Thyroid gland (tissue), 4 donors: ENCODE data around the gene DHX34.

Source experiments
- POLR2A ChIP-seq, 2 donors: fragments of 450-650 bp; IDR thresholded peaks; one replicate each; pipeline ENCODE4 v1.6.1; 2017; ENCODE audit warnings: antibody characterized with exemption in 2 of 2, mild to moderate bottlenecking in 2 of 2, moderate library complexity in 1 of 2
- TF ChIP-seq, protein P1 (sequence below), 6 experiments: fragments of 200-600 bp in 3 of 6; fragments of 450-650 bp in 3 of 6; sonication (generic) in 3 of 6; IDR thresholded peaks; one replicate each; pipeline ENCODE4 v1.5.1; 2016 to 2019; ENCODE audit warnings: antibody characterized with exemption in 6 of 6, mild to moderate bottlenecking in 2 of 6, inconsistent platforms in 1 of 6, moderate library complexity in 1 of 6

- TF ChIP-seq, protein P1, sequence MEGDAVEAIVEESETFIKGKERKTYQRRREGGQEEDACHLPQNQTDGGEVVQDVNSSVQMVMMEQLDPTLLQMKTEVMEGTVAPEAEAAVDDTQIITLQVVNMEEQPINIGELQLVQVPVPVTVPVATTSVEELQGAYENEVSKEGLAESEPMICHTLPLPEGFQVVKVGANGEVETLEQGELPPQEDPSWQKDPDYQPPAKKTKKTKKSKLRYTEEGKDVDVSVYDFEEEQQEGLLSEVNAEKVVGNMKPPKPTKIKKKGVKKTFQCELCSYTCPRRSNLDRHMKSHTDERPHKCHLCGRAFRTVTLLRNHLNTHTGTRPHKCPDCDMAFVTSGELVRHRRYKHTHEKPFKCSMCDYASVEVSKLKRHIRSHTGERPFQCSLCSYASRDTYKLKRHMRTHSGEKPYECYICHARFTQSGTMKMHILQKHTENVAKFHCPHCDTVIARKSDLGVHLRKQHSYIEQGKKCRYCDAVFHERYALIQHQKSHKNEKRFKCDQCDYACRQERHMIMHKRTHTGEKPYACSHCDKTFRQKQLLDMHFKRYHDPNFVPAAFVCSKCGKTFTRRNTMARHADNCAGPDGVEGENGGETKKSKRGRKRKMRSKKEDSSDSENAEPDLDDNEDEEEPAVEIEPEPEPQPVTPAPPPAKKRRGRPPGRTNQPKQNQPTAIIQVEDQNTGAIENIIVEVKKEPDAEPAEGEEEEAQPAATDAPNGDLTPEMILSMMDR (IDR thresholded peaks at IDR 0.05), result peak; percentile 39 to 87 (median 76)
- no peak for TF ChIP-seq POLR2A (IDR thresholded peaks at IDR 0.05)
Observed at GRCh38 chr19:47391510-47392223, 42.6 kb downstream of the DHX34 start.
